ENCODE measurements around the gene ZNF628.

ZNF628 gene

GRCh38 chr19:55502197-55502952 is 26.0 kb downstream of the ZNF628 start:
- Histone ChIP-seq H3K79me2 (ENCODE audit: insufficient read depth, low read depth) (no peaks in the 10 kb centered on the region), H3K4me3 (IDR thresholded peaks at IDR 0.05; ENCODE audit: insufficient read depth, low read depth, low read length) (no peak overlapping the region), H3K4me1 (ENCODE audit: low read depth, poor library complexity, severe bottlenecking) (peaks cover 5% of the 10 kb centered on the region), H3K9ac (no peak overlapping the region), H3K27me3 (ENCODE audit: insufficient read depth, low read depth) (peaks cover 85% of the 10 kb centered on the region), H2AFZ (ENCODE audit: low read depth) (no peak overlapping the region), H4K20me1 (ENCODE audit: insufficient read depth) (no peaks in the 10 kb centered on the region), H3K36me3 (ENCODE audit: insufficient read depth) (no peaks in the 10 kb centered on the region), H3K27ac (no peak overlapping the region), H3K4me2 (no peak overlapping the region)
- TF ChIP-seq, protein P1, sequence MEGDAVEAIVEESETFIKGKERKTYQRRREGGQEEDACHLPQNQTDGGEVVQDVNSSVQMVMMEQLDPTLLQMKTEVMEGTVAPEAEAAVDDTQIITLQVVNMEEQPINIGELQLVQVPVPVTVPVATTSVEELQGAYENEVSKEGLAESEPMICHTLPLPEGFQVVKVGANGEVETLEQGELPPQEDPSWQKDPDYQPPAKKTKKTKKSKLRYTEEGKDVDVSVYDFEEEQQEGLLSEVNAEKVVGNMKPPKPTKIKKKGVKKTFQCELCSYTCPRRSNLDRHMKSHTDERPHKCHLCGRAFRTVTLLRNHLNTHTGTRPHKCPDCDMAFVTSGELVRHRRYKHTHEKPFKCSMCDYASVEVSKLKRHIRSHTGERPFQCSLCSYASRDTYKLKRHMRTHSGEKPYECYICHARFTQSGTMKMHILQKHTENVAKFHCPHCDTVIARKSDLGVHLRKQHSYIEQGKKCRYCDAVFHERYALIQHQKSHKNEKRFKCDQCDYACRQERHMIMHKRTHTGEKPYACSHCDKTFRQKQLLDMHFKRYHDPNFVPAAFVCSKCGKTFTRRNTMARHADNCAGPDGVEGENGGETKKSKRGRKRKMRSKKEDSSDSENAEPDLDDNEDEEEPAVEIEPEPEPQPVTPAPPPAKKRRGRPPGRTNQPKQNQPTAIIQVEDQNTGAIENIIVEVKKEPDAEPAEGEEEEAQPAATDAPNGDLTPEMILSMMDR (conservative IDR thresholded peaks at IDR 0.05; ENCODE audit: low read depth, low read length), result no peak

DNA sequence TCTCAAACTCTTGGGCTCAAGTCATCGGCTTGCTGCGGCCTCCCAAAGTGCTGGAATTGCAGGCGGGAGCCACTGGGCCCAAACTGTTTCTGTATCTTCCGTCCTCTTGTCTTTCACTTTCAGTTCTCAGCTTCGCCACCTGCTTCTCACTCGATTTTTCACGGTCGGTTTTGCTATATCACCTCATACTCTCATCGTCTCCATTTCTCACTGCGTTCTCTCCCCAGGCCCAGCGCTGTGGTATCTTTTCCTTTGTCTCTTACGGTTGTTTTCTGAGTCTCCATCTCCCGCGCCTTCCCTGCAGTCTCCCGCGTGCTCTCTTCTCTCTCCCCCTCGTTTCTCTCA is 26.7 kb downstream of the ZNF628 start:
- no peaks in the 10 kb centered on the region for H4K20me1 ChIP-seq (ENCODE audit: insufficient read depth)
- peak overlapping the region; percentile 53; the same call in 1 of the 2 replicates for H3K4me2 ChIP-seq
- H3K4me1 ChIP-seq (ENCODE audit: low read depth, poor library complexity, severe bottlenecking), result peaks cover 5% of the 10 kb centered on the region
- no peak overlapping the region for H3K4me3 ChIP-seq (IDR thresholded peaks at IDR 0.05; ENCODE audit: insufficient read depth, low read depth, low read length)
- H3K27ac ChIP-seq, result no peak overlapping the region
- H3K36me3 ChIP-seq (ENCODE audit: insufficient read depth), result no peaks in the 10 kb centered on the region
- TF ChIP-seq, protein P1 (conservative IDR thresholded peaks at IDR 0.05; ENCODE audit: low read depth, low read length), result no peak
- no peak overlapping the region for H3K9ac ChIP-seq
- peaks cover 85% of the 10 kb centered on the region for H3K27me3 ChIP-seq (ENCODE audit: insufficient read depth, low read depth)
- no peaks in the 10 kb centered on the region for H3K79me2 ChIP-seq (ENCODE audit: insufficient read depth, low read depth)
- H2AFZ ChIP-seq (ENCODE audit: low read depth), result peak overlapping the region; percentile 77

GRCh38 chr19:55503502-55504251 is 27.3 kb downstream of the ZNF628 start:
- TF ChIP-seq, protein P1 (conservative IDR thresholded peaks at IDR 0.05; ENCODE audit: low read depth, low read length), result peak; percentile 95
- Histone ChIP-seq H2AFZ (ENCODE audit: low read depth) (peak overlapping the region; percentile 77), H4K20me1 (ENCODE audit: insufficient read depth) (no peaks in the 10 kb centered on the region), H3K4me1 (ENCODE audit: low read depth, poor library complexity, severe bottlenecking) (peaks cover 5% of the 10 kb centered on the region), H3K9ac (no peak overlapping the region), H3K27me3 (ENCODE audit: insufficient read depth, low read depth) (peaks cover 83% of the 10 kb centered on the region), H3K4me3 (IDR thresholded peaks at IDR 0.05; ENCODE audit: insufficient read depth, low read depth, low read length) (no peak overlapping the region), H3K4me2 (peak overlapping the region; percentile 53), H3K79me2 (ENCODE audit: insufficient read depth, low read depth) (no peaks in the 10 kb centered on the region), H3K27ac (no peak overlapping the region), H3K36me3 (ENCODE audit: insufficient read depth) (no peaks in the 10 kb centered on the region)

DNA sequence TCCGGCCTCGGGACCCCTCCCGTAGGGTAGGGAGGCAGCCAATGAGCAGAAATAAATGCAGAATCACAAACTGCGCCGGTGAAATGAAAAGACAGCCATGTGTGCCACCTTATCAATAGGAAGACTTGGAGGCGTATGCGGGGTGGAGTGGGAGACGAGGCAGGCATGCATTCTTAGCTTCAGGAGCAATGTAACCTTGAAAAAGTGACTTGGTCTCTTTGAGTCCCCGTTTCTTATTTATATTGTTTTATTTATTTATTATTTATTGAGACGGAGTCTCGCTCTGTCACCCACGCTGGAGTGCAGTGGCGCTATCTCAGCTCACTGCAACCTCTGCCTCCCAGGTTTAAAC is 27.8 kb downstream of the ZNF628 start:
- Histone ChIP-seq H2AFZ (ENCODE audit: low read depth) (peak overlapping the region; percentile 77), H3K27me3 (ENCODE audit: insufficient read depth, low read depth) (peaks cover 81% of the 10 kb centered on the region), H3K4me3 (IDR thresholded peaks at IDR 0.05; ENCODE audit: insufficient read depth, low read depth, low read length) (no peak overlapping the region), H3K9ac (no peak overlapping the region), H3K36me3 (ENCODE audit: insufficient read depth) (no peaks in the 10 kb centered on the region), H3K4me2 (peak overlapping the region; percentile 53), H3K4me1 (ENCODE audit: low read depth, poor library complexity, severe bottlenecking) (peaks cover 5% of the 10 kb centered on the region), H4K20me1 (ENCODE audit: insufficient read depth) (no peaks in the 10 kb centered on the region), H3K79me2 (ENCODE audit: insufficient read depth, low read depth) (no peaks in the 10 kb centered on the region), H3K27ac (no peak overlapping the region)
- TF ChIP-seq, protein P1 (conservative IDR thresholded peaks at IDR 0.05; ENCODE audit: low read depth, low read length), result no peak; the same call in 1 of the 2 replicates
